Epithelial cell of esophagus (primary cell): ENCODE measurements around the gene PLEKHG4B.

Experiments
- DNase-seq: peaks from one replicate; pipeline ENCODE4 v3.0.0; 2010; ENCODE audit warnings: low read depth
- H3K4me3 ChIP-seq: 2 replicates; pipeline ENCODE4 v1.5.1; 2011; ENCODE audit warnings: mild to moderate bottlenecking, low read length, control low read depth
- TF ChIP-seq, protein P1 (sequence below): IDR thresholded peaks from 2 replicates; pipeline ENCODE4 v1.5.1; 2011; ENCODE audit warnings: low read depth, mild to moderate bottlenecking, low read length, control low read depth, inconsistent platforms; ENCODE audit not compliant: insufficient read depth; ENCODE audit errors: missing control alignments

The PLEKHG4B gene

DNA sequence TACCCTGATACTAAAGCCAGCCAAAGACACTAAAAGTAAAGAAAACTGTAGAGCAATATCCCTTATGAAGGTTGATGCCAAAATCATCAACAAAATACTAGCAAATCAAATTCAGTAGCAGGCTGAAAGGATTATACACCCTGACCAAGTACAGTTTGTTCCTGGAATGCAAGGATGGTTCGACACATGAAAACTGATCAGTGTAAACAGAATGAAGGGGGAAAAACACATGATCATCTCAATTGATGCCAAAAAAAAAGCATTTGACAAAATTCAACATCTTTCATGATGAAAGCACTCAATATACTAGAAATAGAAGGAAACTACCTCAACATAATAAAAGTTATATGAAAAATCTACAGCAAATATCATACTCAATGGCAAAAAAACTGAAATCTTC lies 55.8 kb downstream of the PLEKHG4B start:
- no peak overlapping the region for H3K4me3 ChIP-seq
- TF ChIP-seq, protein P1, sequence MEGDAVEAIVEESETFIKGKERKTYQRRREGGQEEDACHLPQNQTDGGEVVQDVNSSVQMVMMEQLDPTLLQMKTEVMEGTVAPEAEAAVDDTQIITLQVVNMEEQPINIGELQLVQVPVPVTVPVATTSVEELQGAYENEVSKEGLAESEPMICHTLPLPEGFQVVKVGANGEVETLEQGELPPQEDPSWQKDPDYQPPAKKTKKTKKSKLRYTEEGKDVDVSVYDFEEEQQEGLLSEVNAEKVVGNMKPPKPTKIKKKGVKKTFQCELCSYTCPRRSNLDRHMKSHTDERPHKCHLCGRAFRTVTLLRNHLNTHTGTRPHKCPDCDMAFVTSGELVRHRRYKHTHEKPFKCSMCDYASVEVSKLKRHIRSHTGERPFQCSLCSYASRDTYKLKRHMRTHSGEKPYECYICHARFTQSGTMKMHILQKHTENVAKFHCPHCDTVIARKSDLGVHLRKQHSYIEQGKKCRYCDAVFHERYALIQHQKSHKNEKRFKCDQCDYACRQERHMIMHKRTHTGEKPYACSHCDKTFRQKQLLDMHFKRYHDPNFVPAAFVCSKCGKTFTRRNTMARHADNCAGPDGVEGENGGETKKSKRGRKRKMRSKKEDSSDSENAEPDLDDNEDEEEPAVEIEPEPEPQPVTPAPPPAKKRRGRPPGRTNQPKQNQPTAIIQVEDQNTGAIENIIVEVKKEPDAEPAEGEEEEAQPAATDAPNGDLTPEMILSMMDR: no peak
- no peak for DNase-seq

- peak; percentile 53 for DNase-seq
- H3K4me3 ChIP-seq: no peak overlapping the region
- TF ChIP-seq, protein P1: no peak
Observed at GRCh38 chr5:149745-150485, 57.9 kb downstream of the PLEKHG4B start.

- H3K4me3 ChIP-seq: no peak overlapping the region
- DNase-seq: no peak
- TF ChIP-seq, protein P1: no peak
Observed at GRCh38 chr5:150746-151145, 58.8 kb downstream of the PLEKHG4B start.

DNA sequence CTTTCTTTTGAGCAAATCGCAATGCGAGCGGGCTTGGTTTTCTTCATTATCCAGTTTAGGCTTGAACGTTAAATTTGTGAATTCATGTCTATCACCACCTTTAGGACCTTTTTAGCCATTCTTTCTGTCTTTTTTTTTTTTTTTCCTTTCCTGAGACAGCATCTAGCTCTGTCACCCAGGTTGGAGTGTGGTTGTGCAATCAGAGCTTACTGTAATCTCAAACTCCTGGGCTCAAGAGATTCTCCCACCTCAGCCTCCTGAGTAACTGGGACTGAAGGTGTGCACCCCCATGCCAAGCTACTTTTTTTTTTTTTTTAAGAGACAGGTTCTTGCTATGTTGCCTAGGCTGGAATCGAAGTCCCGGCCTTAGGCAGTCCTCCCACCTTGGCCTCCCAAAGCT lies 60.1 kb downstream of the PLEKHG4B start:
- TF ChIP-seq, protein P1: no peak
- DNase-seq: no peak

DNA sequence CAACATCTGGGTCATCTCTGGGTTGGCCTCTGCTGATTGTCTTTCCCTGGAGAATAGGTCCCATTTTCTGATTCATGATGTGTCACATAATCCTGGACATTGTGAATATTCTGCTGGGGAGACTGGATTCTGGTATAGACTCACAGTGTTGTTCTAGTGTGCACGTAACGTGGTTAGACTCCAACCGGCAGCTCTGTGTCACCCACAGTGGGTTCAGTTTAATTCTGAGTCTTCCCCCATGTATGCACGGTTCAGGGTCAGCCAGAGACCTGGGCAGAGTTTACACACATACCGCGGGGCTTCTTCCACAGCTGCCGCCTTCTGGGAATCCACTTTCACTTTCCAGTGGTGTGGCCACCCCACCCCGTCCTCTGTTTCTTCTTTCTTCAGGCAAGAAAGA lies 61.3 kb downstream of the PLEKHG4B start:
- no peak overlapping the region for H3K4me3 ChIP-seq
- peak; percentile 40 for DNase-seq
- TF ChIP-seq, protein P1: no peak

More for the DNA sequence above, 60.1 kb downstream of the PLEKHG4B start:
- H3K4me3 ChIP-seq: no peak overlapping the region

GRCh38 chr5:154236-154635 lies 62.3 kb downstream of the PLEKHG4B start:
- H3K4me3 ChIP-seq: no peak overlapping the region
- DNase-seq: no peak
- TF ChIP-seq, protein P1: no peak

DNA sequence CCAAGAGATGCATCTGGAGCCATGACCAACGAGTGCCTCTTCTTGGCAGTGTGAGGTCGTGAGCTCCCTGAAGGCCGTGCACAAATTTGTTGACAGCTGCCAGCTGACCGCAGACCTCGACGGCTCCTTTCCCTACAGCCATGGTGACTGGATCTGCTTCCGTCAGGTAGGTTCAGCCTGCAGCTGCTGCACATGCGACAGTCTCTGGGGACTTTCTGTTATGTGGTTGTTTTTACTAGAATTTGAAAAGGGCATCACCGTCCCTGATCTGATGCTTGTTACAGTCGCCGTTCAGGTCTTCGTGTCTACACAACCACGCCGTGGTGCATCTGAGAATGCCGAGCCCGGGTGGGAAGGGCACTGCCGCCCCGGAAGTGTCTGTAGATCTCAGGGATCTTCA lies 62.9 kb downstream of the PLEKHG4B start:
- TF ChIP-seq, protein P1: no peak
- H3K4me3 ChIP-seq: no peak overlapping the region
- no peak for DNase-seq
